Endothelial cell of umbilical vein (primary cell): Measurements from ENCODE around the gene LYSMD2. TPM values are rescaled to one million over a fixed set of nuclear protein-coding genes. Genes with fewer than 3 reads are reported as not detected.

Experiments used
- BruUV-seq: library from RNA; stranded (reverse); fragments of 400-500 nt; replicated peaks from 2 replicates; lab custom pipeline; 2021; lab: Mats Ljungman, UMichigan
- CTCF ChIA-PET: fragments of 300-600, 350-600 bp; sonication (Branson Sonifier 250); formaldehyde crosslinking; loops from one replicate; lab custom pipeline; 2021; ENCODE audit warnings: antibody characterized with exemption, inconsistent platforms; lab: Charles Lee
- POLR2A ChIA-PET: fragments of 300-600, 350-600 bp; sonication (Branson Sonifier 250); formaldehyde crosslinking; loops from one replicate; lab custom pipeline; 2021; ENCODE audit warnings: antibody characterized with exemption, inconsistent platforms; lab: Charles Lee
- DNase-seq: peaks from one replicate; pipeline ENCODE4 v3.0.0-alpha.2; 2011; ENCODE audit warnings: low read depth, low spot score
- FAIRE-seq: peaks from 2 replicates; lab custom pipeline; 2011; peaks lifted over from hg19 to GRCh38; lab: Jason Lieb, UNC
- H2AFZ ChIP-seq: 2 replicates; pipeline ENCODE4 v1.6.0; 2012; ENCODE audit warnings: low read depth, low read length, control low read depth, inconsistent platforms
- H3K27ac ChIP-seq: 2 replicates; pipeline ENCODE4 v1.5.1; 2011; ENCODE audit warnings: low read depth, mild to moderate bottlenecking, control low read depth, low read length, moderate library complexity; ENCODE audit not compliant: insufficient read depth
- H3K27me3 ChIP-seq, 2 experiments: 2 replicates each; pipeline versions ENCODE4 v1.6.0 to v1.6.1; 2011; ENCODE audit warnings: low read length in 2 of 2, mixed read lengths in 1 of 2; ENCODE audit not compliant: control insufficient read depth in 2 of 2, insufficient read depth in 2 of 2
- H3K36me3 ChIP-seq, 2 experiments: 2 replicates in 1 of 2; 3 replicates in 1 of 2; pipeline ENCODE4 v1.5.1; 2011; ENCODE audit warnings: low read length in 2 of 2, mild to moderate bottlenecking in 1 of 2, moderate library complexity in 1 of 2; ENCODE audit not compliant: control insufficient read depth in 2 of 2, insufficient read depth in 2 of 2; ENCODE audit errors: extremely low read depth in 1 of 2
- H3K4me1 ChIP-seq: 3 replicates; pipeline ENCODE4 v1.5.1; 2011; ENCODE audit warnings: mild to moderate bottlenecking, low read length; ENCODE audit not compliant: control insufficient read depth, insufficient read depth; ENCODE audit errors: extremely low read depth
- H3K4me2 ChIP-seq: 2 replicates; pipeline ENCODE4 v1.6.1; 2011; ENCODE audit warnings: low read length, control low read depth, mixed read lengths; ENCODE audit not compliant: insufficient read depth
- H3K4me3 ChIP-seq, 3 experiments: fragments of 200-600 bp in 1 of 3; sonication (generic), shearing (Covaris generic) in 1 of 3; replicated peaks in 1 of 3; 2 replicates each; pipeline ENCODE4 v1.5.1; 2011 to 2016; ENCODE audit warnings: control low read depth in 3 of 3, low read length in 3 of 3, mild to moderate bottlenecking in 2 of 3, inconsistent platforms in 1 of 3, low read depth in 1 of 3, moderate library complexity in 1 of 3; ENCODE audit not compliant: insufficient read depth in 1 of 3
- H3K79me2 ChIP-seq: 2 replicates; pipeline ENCODE4 v1.6.0; 2012; ENCODE audit warnings: low read length, inconsistent platforms; ENCODE audit not compliant: control insufficient read depth, insufficient read depth
- H3K9ac ChIP-seq: replicated peaks from 2 replicates; pipeline ENCODE3; 2011; ENCODE audit warnings: low read length, control low read depth; ENCODE audit not compliant: insufficient read depth; ENCODE audit errors: extremely low read depth
- H3K9me1 ChIP-seq: replicated peaks from 3 replicates; pipeline ENCODE4 v1.6.0; 2011; ENCODE audit warnings: mild to moderate bottlenecking, low read length; ENCODE audit not compliant: control insufficient read depth, insufficient read depth; ENCODE audit errors: extremely low read depth
- H3K9me3 ChIP-seq: replicated peaks from 2 replicates; pipeline ENCODE4 v1.5.1; 2012; ENCODE audit warnings: low read length, inconsistent platforms; ENCODE audit not compliant: control insufficient read depth, insufficient read depth
- H4K20me1 ChIP-seq: replicated peaks from 2 replicates; pipeline ENCODE3; 2011; ENCODE audit warnings: mild to moderate bottlenecking, low read length; ENCODE audit not compliant: control insufficient read depth, insufficient read depth; ENCODE audit errors: extremely low read depth
- EZH2 ChIP-seq: IDR thresholded peaks from 2 replicates; pipeline ENCODE4 v1.6.1; 2012; ENCODE audit warnings: borderline replicate concordance, low read depth, mild to moderate bottlenecking, moderate library complexity, low read length, inconsistent platforms; ENCODE audit not compliant: severe bottlenecking
- FOS ChIP-seq: IDR thresholded peaks from 2 replicates; pipeline ENCODE4 v1.6.1; 2011; ENCODE audit warnings: mild to moderate bottlenecking, low read length, moderate library complexity, borderline replicate concordance; ENCODE audit not compliant: insufficient read depth
- GATA2 ChIP-seq: IDR thresholded peaks from 2 replicates; pipeline ENCODE4 v1.7.0; 2011; ENCODE audit warnings: low read depth, mild to moderate bottlenecking, moderate library complexity, mixed read lengths, low read length; ENCODE audit not compliant: insufficient read length, insufficient read depth
- JUN ChIP-seq: IDR thresholded peaks from 2 replicates; pipeline ENCODE4 v1.6.1; 2011; ENCODE audit warnings: borderline replicate concordance, low read depth; ENCODE audit not compliant: insufficient read length, insufficient read depth
- MYC ChIP-seq: IDR thresholded peaks from one replicate; pipeline ENCODE4 v1.6.1; 2011; ENCODE audit warnings: mild to moderate bottlenecking, low read depth, low read length
- POLR2A ChIP-seq: IDR thresholded peaks from 2 replicates; pipeline ENCODE4 v1.6.1; 2012; ENCODE audit warnings: low read depth, mild to moderate bottlenecking, control low read depth, low read length
- POLR2AphosphoS5 ChIP-seq: IDR thresholded peaks from 2 replicates; pipeline ENCODE4 v1.6.1; 2012; ENCODE audit warnings: low read depth, mild to moderate bottlenecking, control low read depth, low read length, moderate library complexity; ENCODE audit not compliant: insufficient read depth
- dilution Hi-C: fragments of 300-500 bp; cut with MboI; formaldehyde crosslinking; loops from one replicate; pipeline ENCODE4 v1.15.0; 2019; ENCODE audit warnings: low sequenced_read_pairs; ENCODE audit not compliant: extremely low pct_ligation_motif_present
- intact Hi-C: fragments of 100-400 bp; cut with micrococcal nuclease; formaldehyde crosslinking; loops from one replicate; pipeline ENCODE4 v1.10.0; 2022
- polyA plus RNA-seq, 4 experiments: library from polyadenylated mRNA; depleted of rRNA in 3 of 4; stranded (reverse) in 3 of 4; unstranded in 1 of 4; fragments of >200 nt; gene quantifications; 2 replicates each; pipeline versions ENCODE4 v1.2.1 to v1.2.3, GENCODE V29; 2011 to 2012; ENCODE audit warnings: missing spikeins in 1 of 4
- total RNA-seq: library from RNA; stranded (reverse); gene quantifications from 2 replicates; pipeline ENCODE4 v1.2.3, GENCODE V29; 2021
- TF ChIP-seq, protein P1 (sequence below), 2 donors: IDR thresholded peaks; 1 replicate in 1 of 2; 2 replicates in 1 of 2; pipeline ENCODE4 v1.5.1; 2011; ENCODE audit warnings: low read length in 2 of 2, mild to moderate bottlenecking in 2 of 2, moderate library complexity in 2 of 2, control low read depth in 1 of 2, inconsistent platforms in 1 of 2, low read depth in 1 of 2; ENCODE audit not compliant: insufficient read depth in 1 of 2; ENCODE audit errors: extremely low read depth in 1 of 2
- TF ChIP-seq, protein P2 (sequence below): IDR thresholded peaks from 2 replicates; pipeline ENCODE4 v1.6.1; 2011; ENCODE audit not compliant: insufficient read depth, insufficient read length

The LYSMD2 gene
- total and polyA plus RNA-seq, 2 donors (not counting 3 experiments of a cell fraction or from before 2014, with no cell fraction given), result 6.2 to 8.0 TPM

DNA sequence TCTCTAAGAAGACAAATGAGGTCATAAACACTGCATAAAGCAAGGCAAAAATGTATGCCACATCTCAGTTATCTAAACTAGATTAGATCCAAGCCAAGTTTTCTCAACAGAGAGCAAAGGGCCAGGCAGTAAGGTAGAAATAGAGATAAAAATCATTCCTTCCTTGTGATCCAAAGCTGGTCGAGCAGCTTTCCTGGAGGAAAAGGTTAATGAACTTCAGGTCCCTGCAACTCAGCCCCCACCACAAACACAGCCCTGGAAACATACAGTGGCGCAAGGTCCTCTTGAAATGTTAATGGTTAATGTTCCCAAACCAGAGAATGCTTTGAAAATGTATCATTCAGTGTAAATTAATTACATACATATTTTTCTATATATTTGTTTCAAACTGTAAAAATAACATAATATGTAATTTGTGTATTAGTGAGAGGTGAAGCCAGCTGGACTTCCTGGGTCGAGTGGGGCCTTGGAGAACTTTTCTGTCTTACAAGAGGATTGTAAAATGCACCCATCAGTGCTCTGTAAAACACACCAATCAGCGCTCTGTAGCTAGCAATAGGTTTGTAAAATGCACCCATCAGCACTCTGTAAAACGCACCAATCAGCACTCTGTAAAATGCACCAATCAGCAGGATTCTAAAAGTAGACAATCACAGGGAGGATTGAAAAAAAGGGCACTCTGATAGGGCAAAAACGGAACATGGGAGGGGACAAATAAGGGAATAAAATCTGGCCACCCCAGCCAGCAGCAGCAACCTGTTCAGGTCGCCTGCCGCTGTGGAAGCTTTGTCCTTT is 17.1 kb downstream of the LYSMD2 start:
- Histone ChIP-seq H3K4me2 (no peak overlapping the region), H3K9me1 (no peaks in the 10 kb centered on the region), H3K9me3 (no peaks in the 10 kb centered on the region), H2AFZ (no peak overlapping the region), H3K27ac (peak overlapping the region; percentile 60), H3K36me3 (no peaks in the 10 kb centered on the region), H3K79me2 (no peaks in the 10 kb centered on the region), H3K4me3 (no peak overlapping the region), H3K27me3 (no peaks in the 10 kb centered on the region), H3K9ac (no peak overlapping the region), H4K20me1 (no peaks in the 10 kb centered on the region), H3K4me1 (peaks cover 15% of the 10 kb centered on the region)
- POLR2A ChIA-PET, result no interaction called here
- DNase-seq (no peak), FAIRE-seq (no peak)
- TF ChIP-seq POLR2AphosphoS5 (no peak), POLR2A (no peak), JUN (no peak), FOS (no peak), EZH2 (no peak), MYC (no peak), GATA2 (no peak)
- TF ChIP-seq, protein P1, sequence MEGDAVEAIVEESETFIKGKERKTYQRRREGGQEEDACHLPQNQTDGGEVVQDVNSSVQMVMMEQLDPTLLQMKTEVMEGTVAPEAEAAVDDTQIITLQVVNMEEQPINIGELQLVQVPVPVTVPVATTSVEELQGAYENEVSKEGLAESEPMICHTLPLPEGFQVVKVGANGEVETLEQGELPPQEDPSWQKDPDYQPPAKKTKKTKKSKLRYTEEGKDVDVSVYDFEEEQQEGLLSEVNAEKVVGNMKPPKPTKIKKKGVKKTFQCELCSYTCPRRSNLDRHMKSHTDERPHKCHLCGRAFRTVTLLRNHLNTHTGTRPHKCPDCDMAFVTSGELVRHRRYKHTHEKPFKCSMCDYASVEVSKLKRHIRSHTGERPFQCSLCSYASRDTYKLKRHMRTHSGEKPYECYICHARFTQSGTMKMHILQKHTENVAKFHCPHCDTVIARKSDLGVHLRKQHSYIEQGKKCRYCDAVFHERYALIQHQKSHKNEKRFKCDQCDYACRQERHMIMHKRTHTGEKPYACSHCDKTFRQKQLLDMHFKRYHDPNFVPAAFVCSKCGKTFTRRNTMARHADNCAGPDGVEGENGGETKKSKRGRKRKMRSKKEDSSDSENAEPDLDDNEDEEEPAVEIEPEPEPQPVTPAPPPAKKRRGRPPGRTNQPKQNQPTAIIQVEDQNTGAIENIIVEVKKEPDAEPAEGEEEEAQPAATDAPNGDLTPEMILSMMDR (IDR thresholded peaks at IDR 0.05; ENCODE audit: extremely low read depth in 1 of 2, insufficient read depth in 1 of 2, low read depth in 1 of 2, low read length in 2 of 2), result no peak
- TF ChIP-seq, protein P2, sequence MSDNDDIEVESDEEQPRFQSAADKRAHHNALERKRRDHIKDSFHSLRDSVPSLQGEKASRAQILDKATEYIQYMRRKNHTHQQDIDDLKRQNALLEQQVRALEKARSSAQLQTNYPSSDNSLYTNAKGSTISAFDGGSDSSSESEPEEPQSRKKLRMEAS, result no peak
- intact Hi-C loops, result loop anchor here (5.0 kb wide), 1 partner anchor 57 kb away; no protein-coding TSS in a partner anchor
- dilution Hi-C loops, result no loop called here
- BruUV-seq, result no TSS peak
- CTCF ChIA-PET, result interaction anchor here (1.0 to 1.9 kb wide), 2 partner anchors 10 to 70 kb away, joined by 3 to 10 read pairs; no protein-coding TSS in a partner anchor
